Peyer's patch (tissue), 4 donors: ENCODE results near the gene ARMC8. TPM values are rescaled to one million over a fixed set of nuclear protein-coding genes. Genes with fewer than 3 reads are reported as not detected.

ENCODE experiments used
- DNase-seq, 3 donors: peaks; one replicate each; pipeline ENCODE4 v3.0.0-alpha.2; 2017 to 2019
- H3K27ac ChIP-seq, 4 donors: fragments of 200-600 bp; sonication (generic); one replicate each; pipeline ENCODE4 v1.5.1; 2016 to 2019
- H3K27me3 ChIP-seq, 2 donors: fragments of 200-600 bp; sonication (generic); one replicate each; pipeline ENCODE4 v1.5.1; 2019
- H3K36me3 ChIP-seq, 3 donors: fragments of 200-600 bp; sonication (generic); one replicate each; pipeline ENCODE4 v1.5.1; 2016 to 2019
- H3K4me1 ChIP-seq, 4 donors: fragments of 200-600 bp; sonication (generic); one replicate each; pipeline ENCODE4 v1.5.1; 2016 to 2019
- H3K4me3 ChIP-seq, 4 donors: fragments of 200-600 bp; sonication (generic); 1 replicate in 3 of 4; 2 replicates in 1 of 4; pipeline ENCODE4 v1.5.1; 2016 to 2019; ENCODE audit warnings: mild to moderate bottlenecking in 1 of 4
- H3K9me3 ChIP-seq, 4 donors: fragments of 200-600 bp; sonication (generic); one replicate each; pipeline ENCODE4 v1.5.1; 2016 to 2019; ENCODE audit warnings: mild to moderate bottlenecking in 1 of 4
- POLR2A ChIP-seq, 2 donors: fragments of 450-650 bp; IDR thresholded peaks; one replicate each; pipeline ENCODE4 v1.5.1; 2017; ENCODE audit warnings: antibody characterized with exemption in 2 of 2, mild to moderate bottlenecking in 2 of 2, moderate library complexity in 2 of 2
- total RNA-seq, 4 donors: library from RNA; depleted of rRNA; stranded (reverse); fragments of >200 nt; gene quantifications; one replicate each; pipeline ENCODE4 v1.1.0, GENCODE V29; 2016
- TF ChIP-seq, protein P1 (sequence below), 6 experiments: fragments of 450-650 bp in 4 of 6; fragments of 200-600 bp in 2 of 6; sonication (generic) in 1 of 6; IDR thresholded peaks; one replicate each; pipeline ENCODE4 v1.5.1; 2017 to 2019; ENCODE audit warnings: antibody characterized with exemption in 6 of 6, mild to moderate bottlenecking in 3 of 6, moderate library complexity in 1 of 6

The ARMC8 gene
- total RNA-seq, 4 donors from 2014 or later: 35.7 to 77.2 (median 56.3) TPM

DNA sequence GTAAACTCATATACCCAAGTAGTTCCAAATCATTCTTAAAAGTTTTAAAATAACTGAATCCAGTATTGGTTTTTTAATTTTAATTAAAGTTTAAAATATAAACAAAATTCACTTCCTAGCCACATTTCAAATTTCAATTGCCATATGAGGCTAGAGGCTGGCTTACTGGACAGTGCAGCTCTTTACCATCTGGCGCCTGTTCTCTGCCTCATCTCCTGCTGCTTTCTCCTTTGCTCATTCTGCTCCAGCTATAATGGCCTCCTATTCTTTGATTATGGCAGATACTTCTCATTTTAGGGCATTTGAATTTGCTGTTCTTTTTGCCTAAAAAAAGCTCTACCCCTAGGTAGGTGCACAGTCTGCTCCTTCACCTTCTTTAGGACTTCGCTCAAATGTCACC, 19.1 kb downstream of the ARMC8 start:
- Histone ChIP-seq H3K27ac (no peak overlapping the region), H3K4me3 (no peak overlapping the region), H3K27me3 (no peaks in the 10 kb centered on the region), H3K36me3 (no peaks in the 10 kb centered on the region), H3K9me3 (no peaks in the 10 kb centered on the region), H3K4me1 (no peaks in the 10 kb centered on the region)
- no peak for TF ChIP-seq POLR2A (IDR thresholded peaks at IDR 0.05)
- TF ChIP-seq, protein P1, sequence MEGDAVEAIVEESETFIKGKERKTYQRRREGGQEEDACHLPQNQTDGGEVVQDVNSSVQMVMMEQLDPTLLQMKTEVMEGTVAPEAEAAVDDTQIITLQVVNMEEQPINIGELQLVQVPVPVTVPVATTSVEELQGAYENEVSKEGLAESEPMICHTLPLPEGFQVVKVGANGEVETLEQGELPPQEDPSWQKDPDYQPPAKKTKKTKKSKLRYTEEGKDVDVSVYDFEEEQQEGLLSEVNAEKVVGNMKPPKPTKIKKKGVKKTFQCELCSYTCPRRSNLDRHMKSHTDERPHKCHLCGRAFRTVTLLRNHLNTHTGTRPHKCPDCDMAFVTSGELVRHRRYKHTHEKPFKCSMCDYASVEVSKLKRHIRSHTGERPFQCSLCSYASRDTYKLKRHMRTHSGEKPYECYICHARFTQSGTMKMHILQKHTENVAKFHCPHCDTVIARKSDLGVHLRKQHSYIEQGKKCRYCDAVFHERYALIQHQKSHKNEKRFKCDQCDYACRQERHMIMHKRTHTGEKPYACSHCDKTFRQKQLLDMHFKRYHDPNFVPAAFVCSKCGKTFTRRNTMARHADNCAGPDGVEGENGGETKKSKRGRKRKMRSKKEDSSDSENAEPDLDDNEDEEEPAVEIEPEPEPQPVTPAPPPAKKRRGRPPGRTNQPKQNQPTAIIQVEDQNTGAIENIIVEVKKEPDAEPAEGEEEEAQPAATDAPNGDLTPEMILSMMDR (IDR thresholded peaks at IDR 0.05): no peak
- no peak for DNase-seq

DNA sequence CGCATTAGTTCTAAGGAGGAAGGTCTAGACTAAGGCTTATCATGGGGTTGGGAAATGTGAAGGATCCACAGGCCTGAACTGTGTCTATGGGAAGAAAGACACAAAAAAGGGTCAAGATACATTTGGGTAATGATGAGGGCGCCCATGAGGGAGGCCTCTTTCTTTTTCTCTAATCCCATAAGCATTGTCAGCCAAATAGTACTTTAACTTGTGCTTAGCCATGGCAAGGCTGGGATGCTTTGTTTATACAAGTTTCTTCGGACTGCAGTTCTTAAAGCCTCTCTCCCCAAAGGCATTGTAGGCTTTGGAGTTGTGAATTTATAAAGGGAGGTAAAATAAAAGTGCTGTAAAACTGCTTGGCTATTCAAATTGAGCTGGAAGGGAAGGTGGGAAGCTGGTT, 23.4 kb downstream of the ARMC8 start:
- Histone ChIP-seq H3K27ac (no peak overlapping the region), H3K27me3 (no peaks in the 10 kb centered on the region), H3K36me3 (peaks cover 0 to 8% (median 0%) of the 10 kb centered on the region in 3 donors), H3K9me3 (no peaks in the 10 kb centered on the region), H3K4me3 (no peak overlapping the region), H3K4me1 (no peaks in the 10 kb centered on the region)
- DNase-seq: no peak
- TF ChIP-seq, protein P1 (IDR thresholded peaks at IDR 0.05): no peak
- no peak for TF ChIP-seq POLR2A (IDR thresholded peaks at IDR 0.05)

DNA sequence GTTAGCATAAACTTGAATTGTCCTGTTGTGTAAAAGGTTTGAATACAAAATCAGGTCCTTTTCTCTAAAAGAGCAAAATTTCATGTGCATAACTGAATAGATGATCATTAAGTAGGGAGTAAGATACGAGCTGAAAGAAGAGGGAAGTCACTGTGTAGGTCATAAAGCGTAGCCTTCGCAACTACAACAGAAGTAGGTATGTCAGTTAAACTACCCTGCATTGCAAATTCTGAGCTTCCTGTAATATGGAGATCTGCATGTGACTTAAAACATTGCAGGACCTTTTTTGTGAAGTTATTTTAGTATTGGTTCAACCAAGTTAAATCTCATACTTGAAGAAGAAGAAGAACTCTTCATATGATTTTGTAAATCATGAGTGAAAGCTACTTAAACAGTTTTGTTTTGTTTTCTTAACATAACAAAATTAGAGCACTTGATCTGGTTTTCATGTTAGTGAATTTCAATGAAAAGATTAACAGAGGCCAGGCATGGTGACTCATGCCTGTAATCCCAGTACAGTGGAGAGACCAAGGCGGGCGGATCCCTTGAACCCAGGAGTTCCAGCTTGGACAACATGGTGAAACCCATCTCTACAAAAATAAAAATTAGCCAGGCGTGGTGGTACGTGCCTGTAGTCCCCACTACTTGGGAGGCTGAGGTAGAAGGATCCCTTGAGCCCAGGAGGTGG, 26.4 kb downstream of the ARMC8 start:
- no peak for DNase-seq
- Histone ChIP-seq H3K4me1 (no peaks in the 10 kb centered on the region), H3K27me3 (no peaks in the 10 kb centered on the region), H3K9me3 (no peaks in the 10 kb centered on the region), H3K36me3 (peaks cover 0 to 8% (median 0%) of the 10 kb centered on the region in 3 donors), H3K27ac (no peak overlapping the region), H3K4me3 (no peak overlapping the region)
- TF ChIP-seq POLR2A (IDR thresholded peaks at IDR 0.05): no peak
- TF ChIP-seq, protein P1 (IDR thresholded peaks at IDR 0.05): no peak

DNA sequence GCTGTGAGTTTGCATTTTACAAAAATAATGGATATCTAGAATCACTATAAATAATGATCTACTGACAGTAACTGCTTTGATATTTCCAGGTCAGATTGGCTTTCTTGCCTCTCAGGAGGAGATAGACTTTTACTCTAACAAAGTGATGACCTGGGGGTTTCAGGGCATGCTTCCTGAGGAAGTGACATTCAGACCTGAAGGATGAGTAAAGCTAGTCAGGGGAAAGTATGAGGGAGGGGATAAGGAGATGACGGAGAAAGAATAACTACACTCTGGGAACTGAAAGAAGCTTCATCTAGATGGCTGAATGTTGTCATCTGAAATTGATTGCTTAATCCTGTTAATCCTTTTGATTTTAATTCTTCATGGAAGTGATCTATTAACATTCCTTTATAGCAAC, 32.2 kb downstream of the ARMC8 start:
- Histone ChIP-seq H3K4me1 (no peaks in the 10 kb centered on the region), H3K27me3 (no peaks in the 10 kb centered on the region), H3K27ac (no peak overlapping the region), H3K4me3 (no peak overlapping the region), H3K36me3 (peaks cover 0 to 14% (median 3%) of the 10 kb centered on the region in 3 donors), H3K9me3 (no peaks in the 10 kb centered on the region)
- TF ChIP-seq, protein P1 (IDR thresholded peaks at IDR 0.05): no peak
- no peak for TF ChIP-seq POLR2A (IDR thresholded peaks at IDR 0.05)
- no peak for DNase-seq

DNA sequence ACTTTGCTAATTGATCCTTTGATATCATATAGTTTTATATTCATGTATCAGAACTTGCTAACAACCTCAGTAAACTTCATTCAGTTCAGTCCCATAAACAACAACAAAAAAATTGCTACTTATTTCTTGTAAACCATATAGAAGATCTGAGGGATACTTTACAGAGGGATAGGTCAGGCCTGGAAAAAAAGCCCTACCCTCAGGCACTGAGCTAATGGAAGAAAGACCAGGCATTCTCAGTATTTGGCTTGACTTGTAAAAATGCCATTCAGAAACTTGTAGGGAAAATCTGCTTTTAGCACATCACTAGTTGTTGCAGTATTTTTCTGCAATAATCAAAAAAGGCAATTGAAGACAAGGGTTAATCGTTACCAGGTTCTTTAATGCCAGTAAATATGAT, 33.1 kb downstream of the ARMC8 start:
- Histone ChIP-seq H3K36me3 (peaks cover 0 to 23% (median 3%) of the 10 kb centered on the region in 3 donors), H3K4me3 (no peak overlapping the region), H3K9me3 (no peaks in the 10 kb centered on the region), H3K27ac (no peak overlapping the region), H3K27me3 (no peaks in the 10 kb centered on the region), H3K4me1 (no peaks in the 10 kb centered on the region)
- TF ChIP-seq POLR2A (IDR thresholded peaks at IDR 0.05): no peak
- TF ChIP-seq, protein P1 (IDR thresholded peaks at IDR 0.05): no peak
- no peak for DNase-seq
